Measurements from ENCODE around the gene PRAMEF13.
"Not testable (repeated sequence)": the region's sequence is repeated elsewhere in the genome, so short reads cannot be mapped to it uniquely, and the experiment has no call there.

The PRAMEF13 gene

GRCh38 chr1:13165531-13165930, 35.7 kb downstream of the PRAMEF13 start, which contains the start of gene HNRNPCL4:
Gene HNRNPCL4 (minus strand): TSS chr1:13165631. CDS start chr1:13165467, 164 bp downstream.
- not testable (repeated sequence) for ATAC-seq

GRCh38 chr1:13155909-13156308, 45.3 kb downstream of the PRAMEF13 start, which contains the start of gene PRAMEF26:
Gene PRAMEF26 (minus strand): TSS chr1:13156009. CDS start chr1:13153095, 2,914 bp downstream.
- ATAC-seq = not testable (repeated sequence)
